Activated T-helper 1 cell treated with anti-CD3 and anti-CD28 coated beads, Interleukin-12 subunit alpha, Interleukin-12 subunit beta, Interleukin-2, Interleukin-4 antibody, amounts not matched to agents 30 ng/mL and 10 ng/mL and 1 ng/mL, durations not matched to agents 14 hours and 24 hours and 36 hours (primary cell): ENCODE measurements around the gene TRIM31. TPM values are rescaled to one million over a fixed set of nuclear protein-coding genes. Genes with fewer than 3 reads are reported as not detected.

Source experiments
- DNase-seq: peaks from one replicate; pipeline ENCODE4 v3.0.0; 2021; ENCODE audit warnings: low spot score
- H3K27ac Mint-ChIP-seq: one replicate; pipeline ENCODE4 v1.8.0; 2021; ENCODE audit warnings: mild to moderate bottlenecking, mixed read lengths
- H3K27me3 Mint-ChIP-seq: one replicate; pipeline ENCODE4 v1.8.0; 2022; ENCODE audit warnings: mild to moderate bottlenecking, moderate library complexity, mixed read lengths; ENCODE audit not compliant: insufficient read depth
- H3K36me3 Mint-ChIP-seq: one replicate; pipeline ENCODE4 v1.8.0; 2021; ENCODE audit warnings: low read depth, mixed read lengths
- H3K4me1 Mint-ChIP-seq: one replicate; pipeline ENCODE4 v1.8.0; 2021; ENCODE audit warnings: low read depth, mixed read lengths
- H3K4me3 Mint-ChIP-seq: one replicate; pipeline ENCODE4 v1.8.0; 2021; ENCODE audit warnings: mild to moderate bottlenecking, moderate library complexity, mixed read lengths
- H3K9me3 Mint-ChIP-seq: one replicate; pipeline ENCODE4 v1.8.0; 2021; ENCODE audit warnings: mixed read lengths
- intact Hi-C: fragments of 100-400 bp; cut with micrococcal nuclease; formaldehyde crosslinking; loops from one replicate; pipeline ENCODE4 v1.15.1; 2024
- total RNA-seq: library from RNA; stranded (reverse); gene quantifications from 2 replicates; pipeline ENCODE4 v1.2.3, GENCODE V29; 2022

The TRIM31 gene
- total RNA-seq, 1 donor from 2014 or later, result not detected

GRCh38 chr6:30061092-30061857, 51.6 kb downstream of the TRIM31 start, which contains the start of gene POLR1H:
Gene POLR1H (plus strand): TSS chr6:30061265. CDS start chr6:30061525, 260 bp downstream.
- H3K4me3 Mint-ChIP-seq, result peak within 1 kb of the TSS; percentile 98
- DNase-seq, result peak; percentile 84
- no peaks in the 10 kb centered on the region for H3K9me3 Mint-ChIP-seq
- peaks cover 39% of the 10 kb centered on the region for H3K4me1 Mint-ChIP-seq
- H3K27me3 Mint-ChIP-seq, result no peaks in the 10 kb centered on the region
- H3K36me3 Mint-ChIP-seq, result peaks cover 29% of the 10 kb centered on the region
- peak within 1 kb of the TSS; percentile 99 for H3K27ac Mint-ChIP-seq
- intact Hi-C loops, result loop anchor here (1.0 to 10.0 kb wide), 8 partner anchors 18 to 1196 kb away; partner anchors contain the start of genes HLA-F, MRPS18B, PPP1R10 and PPP1R18

GRCh38 chr6:30060606-30061091, 52.2 kb downstream of the TRIM31 start:
- Mint-ChIP-seq H3K9me3 (no peaks in the 10 kb centered on the region), H3K27me3 (no peaks in the 10 kb centered on the region), H3K36me3 (peaks cover 26% of the 10 kb centered on the region), H3K27ac (peak overlapping the region; percentile 99), H3K4me3 (peak overlapping the region; percentile 98), H3K4me1 (peaks cover 33% of the 10 kb centered on the region)
- intact Hi-C loops, result loop anchor here (1.0 to 10.0 kb wide), 8 partner anchors 18 to 1196 kb away; partner anchors contain the start of genes HLA-F, MRPS18B, PPP1R10 and PPP1R18
- DNase-seq, result no peak

DNA sequence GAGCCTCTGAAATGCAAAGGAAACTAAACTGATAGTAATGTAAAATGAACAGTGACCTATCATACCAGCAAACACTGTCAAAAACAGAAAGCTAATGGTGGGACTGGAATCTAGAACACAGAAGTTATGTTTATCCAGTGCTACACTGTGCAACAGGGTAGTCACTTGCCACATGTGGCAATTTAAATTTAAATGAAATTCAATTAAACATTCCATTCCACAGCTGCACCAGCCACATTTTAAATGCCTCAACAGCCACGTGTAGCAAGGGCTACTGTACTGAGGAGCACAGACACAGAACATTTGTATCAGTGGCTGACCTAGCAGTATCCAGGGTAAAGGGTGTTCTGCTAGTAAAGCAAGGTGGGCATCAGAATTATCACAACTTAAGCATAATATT, 57.4 kb downstream of the TRIM31 start:
- Mint-ChIP-seq H3K4me1 (peaks cover 13% of the 10 kb centered on the region), H3K36me3 (peaks cover 6% of the 10 kb centered on the region), H3K27ac (no peak overlapping the region), H3K27me3 (no peaks in the 10 kb centered on the region), H3K9me3 (no peaks in the 10 kb centered on the region), H3K4me3 (no peak overlapping the region)
- intact Hi-C loops, result no loop called here
- no peak for DNase-seq

DNA sequence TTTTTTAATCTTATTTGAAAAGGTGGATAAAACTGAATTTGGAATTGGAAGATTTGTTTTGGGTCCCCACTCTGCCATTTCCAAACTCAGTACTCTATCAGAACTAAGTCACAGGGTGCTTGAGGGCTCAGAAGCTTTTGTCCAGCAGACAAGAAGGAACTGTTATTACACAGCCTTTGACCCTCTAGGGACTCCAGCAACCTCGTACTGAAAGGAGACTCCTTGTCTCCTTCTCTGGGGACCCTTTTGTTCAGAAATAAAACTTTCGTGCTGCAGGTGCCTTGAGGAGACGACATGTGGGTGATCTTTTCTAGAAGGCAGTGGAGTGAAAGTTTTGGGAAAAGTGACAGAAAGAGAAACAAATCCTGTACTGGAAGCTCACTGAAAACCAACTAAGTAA, 59.2 kb downstream of the TRIM31 start:
- Mint-ChIP-seq H3K27me3 (no peaks in the 10 kb centered on the region), H3K4me1 (no peaks in the 10 kb centered on the region), H3K9me3 (no peaks in the 10 kb centered on the region), H3K4me3 (no peak overlapping the region), H3K36me3 (peaks cover 6% of the 10 kb centered on the region), H3K27ac (no peak overlapping the region)
- DNase-seq, result no peak
- intact Hi-C loops, result no loop called here

Other genes with a start within 250 kb of the TRIM31 start
- gene HLA-A, start 170.6 kb downstream of the TRIM31 start, total RNA-seq, result 1,482 and 1,503 TPM in 2 replicates
- 79.7 and 82.7 TPM in 2 replicates for gene POLR1H, start 51.8 kb downstream of the TRIM31 start, total RNA-seq
- gene PPP1R11, start 45.9 kb downstream of the TRIM31 start, total RNA-seq, result 69.8 and 71.0 TPM in 2 replicates
- gene RNF39, start 37.3 kb downstream of the TRIM31 start, total RNA-seq, result not detected in 2 replicates
- gene TRIM40, start 23.1 kb upstream of the TRIM31 start, total RNA-seq, result not detected in 2 replicates
- gene TRIM10, start 48.1 kb upstream of the TRIM31 start, total RNA-seq, result 0.05 and 0.08 TPM in 2 replicates
- 0.39 and 0.59 TPM in 2 replicates for gene TRIM15, start 50.5 kb upstream of the TRIM31 start, total RNA-seq
- 61.6 and 64.7 TPM in 2 replicates for gene TRIM26, start 100.3 kb upstream of the TRIM31 start, total RNA-seq
- 14.2 and 15.6 TPM in 2 replicates for gene TRIM39, start 213.8 kb upstream of the TRIM31 start, total RNA-seq
- gene RPP21, start 232.1 kb upstream of the TRIM31 start, total RNA-seq, result 54.2 and 62.8 TPM in 2 replicates